Activated CD4-positive, CD25-positive, alpha-beta regulatory T cell treated with anti-CD3 and anti-CD28 coated beads, Interleukin-2, amount 50 U/mL, for 72 hours (primary cell): Measurements from ENCODE around the gene CD164.
"Not testable (repeated sequence)": the region's sequence is repeated elsewhere in the genome, so short reads cannot be mapped to it uniquely, and the experiment has no call there.

Experiments
- DNase-seq: peaks from one replicate; pipeline ENCODE4 v3.0.0; 2021

The CD164 gene

DNA sequence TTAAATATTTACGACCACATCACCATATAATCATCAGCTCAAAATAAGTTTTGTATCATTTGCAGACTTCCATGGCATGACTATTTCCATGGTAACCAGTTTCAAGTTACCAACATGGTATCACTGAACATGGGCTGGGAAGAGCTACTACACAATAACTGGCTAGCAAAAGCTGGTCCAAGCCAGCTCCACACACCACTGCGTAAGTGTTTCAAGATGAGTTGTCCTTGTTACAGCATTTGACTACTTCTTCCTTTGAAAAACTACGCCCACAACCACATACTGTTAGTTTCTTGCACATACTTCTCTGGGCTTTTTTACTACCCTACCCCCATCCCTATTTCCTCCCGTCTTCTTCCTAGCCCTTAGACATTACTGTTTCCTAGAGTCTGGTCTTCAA, 8.5 kb downstream of the CD164 start:
- DNase-seq, result no peak

GRCh38 chr6:109373331-109373730, 8.9 kb downstream of the CD164 start:
- no peak for DNase-seq

- no peak for DNase-seq
These were observed 10.1 kb downstream of the CD164 start for GRCh38 chr6:109372130-109372529.

DNA sequence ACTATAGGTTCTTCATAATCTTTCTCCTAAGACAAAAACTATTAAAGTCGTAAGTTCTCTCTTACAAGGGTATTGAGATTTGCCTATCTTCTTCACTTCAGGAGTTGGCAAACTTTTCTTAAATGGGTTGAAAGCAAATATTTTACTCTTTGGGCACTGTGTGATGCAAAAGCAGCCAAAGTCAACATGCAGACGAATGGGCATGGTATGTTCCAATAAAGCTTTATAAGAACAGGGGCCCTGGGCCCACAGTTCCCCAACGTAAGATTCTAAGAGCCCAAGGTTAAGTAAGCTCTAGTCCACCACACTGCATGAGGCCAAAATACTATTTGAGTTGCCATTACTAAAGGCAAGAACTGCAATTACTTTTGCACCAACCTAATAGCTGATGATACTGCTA, 11.5 kb downstream of the CD164 start:
- DNase-seq, result no peak

- DNase-seq, result no peak
These were observed 11.9 kb downstream of the CD164 start for GRCh38 chr6:109370336-109370735.

DNA sequence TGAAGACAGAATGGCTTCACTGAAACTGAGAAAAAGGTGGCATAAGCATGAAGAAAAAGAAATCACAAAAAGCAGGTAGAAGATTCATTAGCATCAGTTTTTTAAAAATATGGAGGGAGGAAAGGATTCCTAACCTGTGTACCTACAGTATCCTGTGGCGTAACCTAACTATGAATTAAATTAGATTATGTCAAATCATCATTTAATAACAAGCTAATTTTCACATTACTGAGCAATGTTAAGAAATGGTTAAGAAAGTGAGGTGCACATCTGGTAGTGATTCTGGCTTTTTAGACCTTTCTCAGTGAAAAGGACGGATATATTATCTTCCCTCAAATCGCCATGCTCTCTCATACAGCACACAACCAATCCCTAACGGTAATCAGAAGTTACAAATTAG, 12.5 kb downstream of the CD164 start:
- no peak for DNase-seq

DNA sequence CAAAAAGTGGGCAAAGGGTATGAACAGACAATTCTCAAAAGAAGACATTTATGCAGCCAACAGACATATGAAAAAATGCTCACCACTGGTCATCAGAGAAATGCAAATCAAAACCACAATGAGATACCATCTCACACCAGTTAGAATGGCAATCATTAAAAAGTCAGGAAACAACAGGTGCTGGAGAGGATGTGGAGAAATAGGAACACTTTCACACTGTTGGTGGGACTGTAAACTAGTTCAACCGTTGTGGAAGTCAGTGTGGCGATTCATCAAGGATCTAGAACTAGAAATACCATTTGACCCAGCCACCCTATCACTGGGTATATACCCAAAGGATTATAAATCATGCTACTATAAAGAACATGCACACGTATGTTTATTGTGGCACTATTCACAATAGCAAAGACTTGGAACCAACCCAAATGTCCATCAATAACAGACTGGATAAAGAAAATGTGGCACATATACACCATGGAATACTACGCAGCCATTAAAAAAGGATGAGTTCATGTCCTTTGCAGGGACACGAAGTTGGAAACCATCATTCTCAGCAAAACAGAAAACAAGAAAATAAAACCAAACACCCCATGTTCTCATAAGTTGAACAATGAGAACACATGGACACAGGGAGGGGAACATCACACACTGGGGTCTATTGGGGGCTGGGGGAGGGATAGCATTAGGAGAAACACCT, 17.7 kb downstream of the CD164 start:
- DNase-seq, result not testable (repeated sequence)

DNA sequence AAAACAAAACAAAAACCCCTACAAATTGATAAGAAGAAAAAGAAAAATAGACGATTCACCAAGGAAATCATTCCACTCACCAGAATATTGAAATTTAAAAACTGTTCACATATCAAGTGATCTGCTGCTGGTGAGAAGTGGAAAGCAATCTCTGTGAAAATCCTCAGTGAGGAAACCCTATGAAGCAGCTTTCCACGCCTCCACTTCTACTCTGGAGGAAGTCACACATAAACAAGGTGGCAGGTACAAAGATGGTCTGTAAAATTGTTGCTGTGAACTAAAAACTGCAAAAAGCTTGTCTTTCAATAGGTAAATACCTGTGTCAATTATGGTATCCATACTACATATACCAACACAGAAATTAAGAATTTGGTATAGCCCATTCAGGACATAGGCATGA, 18.5 kb downstream of the CD164 start:
- DNase-seq, result no peak

- no peak for DNase-seq
These were observed 20.0 kb downstream of the CD164 start for GRCh38 chr6:109362102-109362884.

GRCh38 chr6:109360791-109361190, 21.5 kb downstream of the CD164 start:
- DNase-seq, result no peak

DNA sequence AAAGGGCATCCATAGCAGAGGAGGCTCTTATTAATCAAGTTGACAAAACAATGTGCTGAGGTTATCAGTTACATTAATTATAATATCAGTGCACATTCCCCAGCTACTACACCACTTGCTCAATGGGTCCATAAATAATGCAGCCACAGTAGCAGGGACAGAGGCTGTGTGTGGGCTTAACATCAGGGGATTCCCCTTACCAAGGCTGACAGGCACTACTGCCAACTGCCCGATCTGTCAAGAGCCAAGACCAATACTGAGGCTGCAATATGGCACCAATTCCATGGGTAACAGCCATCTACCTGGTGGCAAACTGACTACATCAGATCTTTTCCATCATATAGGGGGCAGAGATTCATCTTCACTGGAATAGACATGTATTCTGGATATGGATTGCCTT, 22.0 kb downstream of the CD164 start:
- DNase-seq, result no peak

DNA sequence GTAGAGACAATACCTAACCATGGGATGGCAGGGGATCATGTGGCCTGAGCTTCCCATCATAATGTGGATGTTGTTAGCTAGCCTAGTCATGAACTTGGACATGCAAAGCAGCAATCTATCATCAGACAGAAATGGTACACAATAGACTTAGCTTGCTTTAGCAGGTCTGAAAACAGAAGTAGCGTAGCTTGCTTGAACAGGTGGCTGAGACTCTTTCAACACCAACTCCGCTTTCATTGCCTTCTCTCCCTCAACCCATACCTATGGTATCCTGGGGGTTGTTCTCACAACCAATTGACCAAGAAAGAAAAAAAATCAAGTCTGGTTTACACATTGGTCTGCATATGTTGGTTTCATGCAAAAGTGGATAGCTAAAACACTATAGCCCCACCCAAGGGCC, 23.0 kb downstream of the CD164 start:
- no peak for DNase-seq

GRCh38 chr6:109358204-109358603, 24.1 kb downstream of the CD164 start:
- DNase-seq, result no peak

DNA sequence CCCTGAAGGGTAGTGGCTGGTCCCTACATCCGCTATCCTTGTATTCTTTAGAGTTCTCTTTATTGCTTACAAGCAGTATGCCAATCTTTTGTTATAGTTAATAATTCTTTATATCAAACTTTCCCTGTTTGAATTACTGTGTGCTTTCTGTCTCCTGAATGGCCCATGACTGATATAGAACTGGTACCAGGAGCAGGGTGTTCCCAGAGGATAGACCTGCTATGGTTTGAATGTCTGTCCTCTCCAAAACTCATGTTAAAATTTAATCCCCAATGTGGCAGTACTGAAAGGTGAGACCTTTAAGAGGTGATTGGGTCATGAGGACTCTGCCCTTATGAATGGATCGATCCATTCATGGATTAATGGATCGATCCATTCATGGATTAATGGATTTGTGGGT, 26.0 kb downstream of the CD164 start:
- no peak for DNase-seq

GRCh38 chr6:109351231-109352130, 30.8 kb downstream of the CD164 start:
- DNase-seq, result no peak

DNA sequence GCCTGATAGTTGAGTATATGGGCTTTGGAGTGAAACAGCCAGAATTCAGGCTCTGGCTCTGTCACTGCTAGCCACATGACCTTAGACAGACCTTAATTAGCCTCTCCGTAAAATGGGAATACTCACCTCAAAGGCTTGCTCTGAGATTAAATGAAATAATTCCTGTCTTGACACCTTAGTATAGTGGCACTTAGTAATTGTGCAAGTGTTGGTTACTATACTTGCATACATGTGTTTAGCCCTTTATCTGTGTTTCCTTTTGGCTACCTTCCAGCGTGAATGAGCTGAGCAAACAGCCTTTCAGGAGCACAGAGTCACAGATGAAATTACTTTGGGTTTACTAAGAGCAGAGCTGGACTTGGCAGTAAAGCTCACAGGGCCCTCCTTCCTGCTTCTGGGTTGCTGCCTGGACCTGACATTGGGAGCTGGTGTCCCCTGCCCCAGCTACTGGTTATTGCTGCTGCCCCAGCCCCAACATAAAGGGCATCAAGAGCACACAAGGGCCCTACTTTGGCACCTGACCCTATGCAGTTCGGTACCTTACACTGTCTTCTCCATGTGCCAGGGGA, 32.8 kb downstream of the CD164 start:
- no peak for DNase-seq

- no peak for DNase-seq
These were observed 34.0 kb downstream of the CD164 start for GRCh38 chr6:109348226-109348625.

DNA sequence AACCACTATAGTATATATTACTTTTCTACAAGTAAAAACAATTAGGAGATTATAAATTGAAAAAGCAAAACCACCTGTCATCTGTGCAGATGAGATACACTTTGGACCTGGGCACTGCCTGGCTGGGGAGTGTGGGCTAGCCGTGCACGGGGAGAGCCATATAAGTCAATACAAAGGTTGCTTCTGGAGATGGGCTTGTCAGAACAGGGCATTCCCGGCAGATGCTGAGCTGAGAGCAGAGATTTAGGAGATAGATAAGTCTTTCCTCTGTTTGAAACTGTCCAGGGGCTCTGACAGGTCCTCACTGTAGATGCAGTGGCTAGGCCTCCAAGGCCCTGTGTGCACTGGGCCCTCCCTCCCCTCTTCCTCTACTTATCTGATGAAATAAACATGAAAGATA, 34.5 kb downstream of the CD164 start:
- DNase-seq, result no peak

DNA sequence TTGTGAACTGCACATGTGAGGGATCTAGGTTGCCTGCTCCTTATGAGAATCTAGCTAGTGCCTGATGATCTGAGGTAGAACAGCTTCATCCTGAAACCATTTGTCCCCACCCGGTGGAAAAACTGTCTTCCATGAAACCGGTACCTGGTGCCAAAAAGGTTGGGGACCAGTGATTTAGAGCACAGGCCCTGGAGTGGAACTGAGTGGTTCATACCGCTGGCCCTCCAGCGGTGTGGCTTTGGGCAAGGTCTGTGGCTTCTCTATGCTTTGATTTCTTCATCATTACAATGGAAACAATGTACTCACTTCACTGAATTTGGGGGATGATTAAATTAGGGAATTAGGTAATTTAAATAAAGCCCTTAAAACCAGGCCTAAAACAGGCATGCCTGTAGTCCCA, 36.3 kb downstream of the CD164 start:
- no peak for DNase-seq

DNA sequence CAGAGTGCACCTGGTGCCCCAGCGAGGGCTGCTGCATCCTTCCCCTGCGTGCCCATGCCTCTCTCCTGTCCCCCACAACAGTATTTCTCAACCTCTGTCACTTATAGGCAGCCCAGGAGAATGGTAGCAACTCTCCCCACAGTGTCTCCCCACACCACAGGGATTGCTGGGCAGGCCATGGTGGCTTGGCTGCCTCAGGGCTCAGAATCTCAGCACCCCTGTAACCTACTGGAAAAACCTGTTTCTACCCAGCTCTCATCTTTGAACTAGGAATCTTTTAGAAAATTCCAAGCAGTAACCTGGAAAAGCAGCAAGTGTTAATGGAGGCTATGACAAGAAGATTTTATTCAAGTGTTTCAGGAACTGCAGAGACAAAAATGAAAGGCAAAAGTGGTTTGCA, 38.0 kb downstream of the CD164 start:
- DNase-seq, result no peak

GRCh38 chr6:109343518-109343917, 38.7 kb downstream of the CD164 start:
- DNase-seq, result no peak

DNA sequence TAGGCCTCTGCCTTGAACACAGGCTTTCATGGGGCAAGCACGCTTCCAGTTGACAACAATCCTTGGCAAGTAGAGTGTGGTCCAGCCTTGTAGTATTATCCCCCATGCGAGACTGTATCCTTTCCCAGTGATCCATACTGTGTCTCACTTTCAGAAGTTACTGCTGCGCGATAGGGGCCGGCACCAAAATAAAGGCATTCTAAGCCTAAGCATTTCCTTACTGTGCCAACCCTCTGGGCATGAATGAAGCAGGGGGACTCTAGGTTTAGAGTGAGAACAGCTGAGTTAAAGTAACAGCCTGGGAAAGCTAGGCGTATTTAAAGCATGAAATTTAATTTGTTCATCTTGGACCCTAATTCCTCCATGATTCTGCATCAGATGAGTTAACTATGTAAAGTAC, 39.4 kb downstream of the CD164 start:
- no peak for DNase-seq

DNA sequence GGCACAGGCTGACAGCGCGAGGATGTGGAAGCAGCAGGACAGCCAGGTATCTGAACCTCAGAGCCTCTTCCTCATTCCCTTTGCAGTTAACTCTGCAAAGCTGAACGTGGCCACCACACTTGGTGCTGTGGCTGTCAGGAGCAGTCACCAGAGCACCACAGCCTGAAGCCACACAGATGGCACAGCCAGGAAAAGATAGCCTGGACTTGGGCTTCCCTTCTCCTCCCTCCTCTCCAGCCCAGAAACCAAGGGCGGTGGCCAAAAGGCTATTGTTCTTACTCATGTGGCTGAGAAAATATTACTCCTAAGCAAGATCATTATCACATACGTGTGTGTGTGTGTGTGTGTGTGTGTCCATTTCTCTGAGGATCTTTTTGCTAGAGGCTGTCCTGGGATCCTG, 39.8 kb downstream of the CD164 start:
- DNase-seq, result no peak
